Mammary epithelial cell (primary cell): ENCODE data around the gene CYP2W1.

Experiments
- CTCF ChIP-seq, 2 donors: IDR thresholded peaks in 1 of 2; conservative IDR thresholded peaks in 1 of 2; 2 replicates each; pipeline ENCODE4 v1.5.1; 2011 to 2012; ENCODE audit warnings: inconsistent platforms in 2 of 2, low read length in 2 of 2, mild to moderate bottlenecking in 2 of 2, control low read depth in 1 of 2, low read depth in 1 of 2; ENCODE audit not compliant: insufficient read depth in 1 of 2; ENCODE audit errors: extremely low read depth in 1 of 2
- EZH2 ChIP-seq: IDR thresholded peaks from 2 replicates; pipeline ENCODE4 v1.6.1; 2012; ENCODE audit warnings: low read length, inconsistent platforms, borderline replicate concordance

- TF ChIP-seq CTCF (conservative IDR thresholded peaks at IDR 0.05 in 1 of 2, IDR thresholded peaks at IDR 0.05 in 1 of 2; ENCODE audit: extremely low read depth in 1 of 2, insufficient read depth in 1 of 2, low read depth in 1 of 2, low read length in 2 of 2) (no peak), EZH2 (no peak)
Measured at GRCh38 chr7:956031-956430, 26.9 kb upstream of the CYP2W1 start.
